Measurements from ENCODE around the gene CATSPER1.
"Not testable (repeated sequence)": the region's sequence is repeated elsewhere in the genome, so short reads cannot be mapped to it uniquely, and the experiment has no call there.

CATSPER1 gene

DNA sequence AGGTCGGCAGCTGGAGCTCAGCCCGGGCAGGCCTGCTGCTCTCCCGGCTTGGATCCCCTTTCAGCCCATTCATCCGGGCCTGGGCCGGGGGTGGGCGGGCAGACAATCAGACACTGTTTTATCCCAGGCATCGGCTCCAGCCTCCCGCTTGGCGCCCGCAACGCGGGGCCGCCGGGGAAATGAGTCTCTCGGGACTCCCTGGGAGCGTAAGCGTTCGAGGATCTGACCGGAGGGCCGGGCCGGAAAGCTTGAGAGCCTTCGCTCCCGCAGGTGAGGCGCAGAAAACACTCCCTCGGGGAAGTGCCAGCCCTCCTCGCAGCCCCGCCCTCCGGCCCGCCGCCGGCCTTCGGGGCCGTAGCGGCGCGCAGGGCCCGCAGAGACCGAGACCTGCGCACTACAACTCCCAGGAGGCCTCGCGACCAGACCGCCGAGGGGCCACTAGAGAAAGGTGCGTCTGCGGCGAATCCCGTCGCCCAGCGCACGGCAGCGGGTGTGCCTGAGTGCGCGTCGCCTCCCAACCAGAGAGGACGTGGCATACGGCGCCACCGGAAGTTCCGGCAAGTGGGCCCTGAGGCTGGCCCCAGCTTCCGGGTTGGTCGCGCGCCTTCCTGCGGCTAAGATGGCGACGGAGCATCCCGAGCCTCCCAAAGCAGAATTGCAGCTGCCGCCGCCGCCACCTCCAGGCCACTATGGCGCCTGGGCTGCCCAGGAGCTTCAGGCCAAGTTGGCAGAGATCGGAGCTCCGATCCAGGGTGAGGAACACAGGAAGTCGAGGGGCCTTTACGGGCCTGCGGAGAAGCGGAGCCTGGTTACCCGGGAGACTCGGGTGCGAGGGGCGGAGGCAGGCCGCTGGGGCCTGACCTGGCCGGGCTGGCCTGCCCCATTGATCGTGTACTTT lies 25.7 kb upstream of the CATSPER1 start, which contains the start of gene SF3B2:
Gene SF3B2 (plus strand): TSS at position 599 of the 898 bp plus-strand sequence. CDS start 21 bp downstream, at position 620.
- peak; percentile 92 for DNase-seq (ENCODE audit: low read depth, low spot score)

DNA sequence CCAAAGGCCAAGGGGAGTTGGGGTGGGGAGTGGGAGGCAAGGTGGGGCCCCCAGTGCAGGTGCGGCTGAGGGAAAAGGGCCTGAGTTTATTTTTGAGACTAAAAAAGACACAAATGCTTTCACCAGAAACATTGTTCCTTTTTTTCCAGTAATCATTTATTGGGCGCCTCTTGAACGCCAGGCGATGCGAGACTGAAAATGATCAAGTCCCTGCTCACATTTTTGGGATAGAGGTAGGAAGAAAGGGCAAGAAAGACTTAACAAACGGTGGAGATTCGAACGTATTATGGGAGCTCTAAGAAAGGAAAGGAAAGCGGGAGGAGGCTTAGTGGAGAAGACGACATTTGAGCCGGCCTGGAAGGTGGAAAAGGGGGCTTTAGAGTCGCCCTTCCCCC lies 25.1 kb upstream of the CATSPER1 start:
- DNase-seq (ENCODE audit: low read depth, low spot score), result no peak

DNA sequence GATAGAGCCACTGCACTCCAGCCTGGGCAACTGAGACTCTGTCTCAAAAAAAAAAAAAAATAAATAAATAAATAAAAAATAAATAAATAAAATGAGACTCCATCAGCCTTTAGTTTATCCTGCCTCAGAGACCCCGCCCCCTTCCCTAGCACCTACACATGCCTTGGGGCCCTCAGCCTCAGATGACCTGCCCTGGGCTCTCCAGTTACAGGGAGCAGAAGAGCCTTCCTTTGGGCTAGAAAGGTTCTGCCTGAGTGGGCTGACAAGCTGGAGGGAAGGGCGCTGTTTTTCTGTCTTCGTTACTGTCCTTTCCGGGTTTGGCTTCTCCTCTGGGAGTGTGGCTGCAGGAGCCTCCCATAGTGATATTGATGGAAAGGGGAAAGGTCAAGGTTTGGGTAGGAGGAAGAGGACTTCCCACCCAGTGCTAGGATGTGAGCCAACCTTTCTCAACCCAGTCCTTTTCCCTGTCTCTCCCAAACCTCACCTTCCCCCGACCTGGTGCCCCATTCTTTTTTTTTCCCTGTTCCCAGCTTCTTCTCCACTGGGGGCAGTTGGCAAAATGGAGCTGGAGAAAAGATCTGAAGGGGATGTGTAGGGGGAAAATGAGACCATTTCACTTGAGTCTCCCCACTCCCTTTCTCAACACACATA lies 24.4 kb upstream of the CATSPER1 start:
- DNase-seq (ENCODE audit: low read depth, low spot score), result no peak

DNA sequence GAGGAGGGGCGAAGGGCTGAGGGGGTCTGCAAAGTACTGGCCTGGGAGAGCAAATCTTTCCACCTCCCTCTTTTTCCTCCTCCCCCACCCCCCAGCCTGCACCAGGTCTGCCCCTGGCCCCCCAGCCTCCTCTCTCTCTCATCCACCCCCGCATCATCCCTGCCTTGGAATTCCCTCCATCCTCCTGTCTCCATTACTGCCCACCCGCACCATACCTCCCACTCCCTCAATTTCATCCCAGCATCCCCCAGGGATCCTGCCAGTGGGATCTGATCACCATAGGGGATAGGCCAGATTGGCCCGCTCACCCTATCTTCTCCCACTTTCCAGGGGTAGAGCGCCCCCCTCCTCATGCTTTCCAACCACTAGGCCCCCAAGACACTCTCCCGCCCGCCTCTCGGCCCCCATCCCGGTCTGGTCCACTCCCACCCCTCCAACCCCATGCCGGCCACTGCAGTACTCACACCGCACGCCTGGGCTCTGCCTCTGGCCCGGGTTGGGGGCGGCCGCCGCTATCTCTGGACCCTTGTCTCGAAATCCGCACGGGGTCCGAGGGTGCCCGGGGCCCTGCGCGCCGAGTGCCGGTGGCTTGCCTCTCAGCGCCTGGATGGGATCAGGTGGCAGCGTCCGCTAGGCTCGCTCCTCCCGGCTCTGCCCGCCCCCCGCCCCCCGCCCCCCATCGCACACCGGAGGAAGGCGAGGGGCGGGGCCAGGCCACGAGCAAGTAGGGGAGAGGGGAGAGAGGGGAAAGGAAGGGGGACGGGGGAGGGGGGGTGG lies 22.5 kb upstream of the CATSPER1 start, which contains the start of gene GAL3ST3:
Gene GAL3ST3 (minus strand): TSS at position 615 of the 777 bp plus-strand sequence. CDS start 3,746 bp downstream, outside the sequence.
- no peak for DNase-seq (ENCODE audit: low read depth, low spot score)

DNA sequence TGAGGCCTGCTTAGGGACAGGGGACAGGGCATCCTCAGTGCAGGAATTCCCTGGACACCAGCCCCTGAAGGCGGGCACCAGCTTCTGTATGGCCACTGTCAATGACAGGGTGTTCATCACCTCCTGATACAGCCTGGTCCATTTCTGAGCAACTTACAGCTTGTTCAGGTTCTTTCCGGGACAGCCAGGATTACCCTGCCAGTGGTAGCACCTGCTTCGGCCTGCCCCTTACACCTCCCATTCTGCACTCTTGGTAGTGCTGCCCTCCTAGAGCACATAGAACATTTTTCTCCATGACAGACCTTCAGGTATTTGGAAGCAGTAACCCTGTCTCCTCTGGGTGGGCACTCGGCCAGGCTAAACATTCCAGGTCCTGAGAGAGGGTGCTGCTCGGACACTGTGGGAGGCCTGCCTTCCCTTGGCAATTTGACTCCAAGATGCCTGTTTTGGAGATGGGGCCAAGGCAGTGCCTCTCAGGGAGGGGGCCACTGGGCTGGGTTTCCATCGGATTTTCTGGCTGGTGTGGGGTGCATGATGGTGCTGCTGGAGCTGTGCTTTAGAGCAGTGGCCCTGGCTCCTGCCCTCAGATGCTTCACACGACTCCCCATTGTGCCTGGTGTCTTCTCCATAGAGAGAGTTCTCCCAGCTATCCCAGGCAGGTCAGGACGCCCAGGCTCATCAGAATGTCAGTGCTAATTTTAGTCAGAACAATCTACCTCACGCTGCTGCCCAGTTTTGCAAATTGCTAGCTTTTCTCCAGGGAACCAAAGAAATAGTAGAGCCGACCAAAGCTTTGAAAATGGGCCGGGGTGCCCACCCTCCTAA lies 21.5 kb upstream of the CATSPER1 start:
- no peak for DNase-seq (ENCODE audit: low read depth, low spot score)

DNA sequence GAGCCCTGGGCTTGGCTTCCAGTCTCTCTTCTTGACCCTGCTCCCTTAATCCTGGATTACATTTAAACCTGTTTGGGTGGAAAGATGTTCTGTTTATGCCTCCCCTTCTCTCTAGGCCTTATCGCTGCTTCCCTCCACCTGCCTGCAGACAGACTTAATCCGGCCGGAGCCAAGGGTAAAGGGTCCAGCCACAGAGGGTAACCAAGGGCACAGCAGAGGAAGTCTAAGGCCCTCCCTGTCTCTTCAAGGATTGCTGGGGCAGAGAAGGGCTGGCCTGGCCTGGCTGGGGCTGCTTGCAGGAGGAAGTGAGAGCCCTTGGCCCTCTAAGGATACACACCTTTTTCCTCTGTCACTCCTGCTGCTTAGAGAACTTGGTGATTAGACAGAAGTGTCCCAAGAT lies 20.6 kb upstream of the CATSPER1 start:
- no peak for DNase-seq (ENCODE audit: low read depth, low spot score)

DNA sequence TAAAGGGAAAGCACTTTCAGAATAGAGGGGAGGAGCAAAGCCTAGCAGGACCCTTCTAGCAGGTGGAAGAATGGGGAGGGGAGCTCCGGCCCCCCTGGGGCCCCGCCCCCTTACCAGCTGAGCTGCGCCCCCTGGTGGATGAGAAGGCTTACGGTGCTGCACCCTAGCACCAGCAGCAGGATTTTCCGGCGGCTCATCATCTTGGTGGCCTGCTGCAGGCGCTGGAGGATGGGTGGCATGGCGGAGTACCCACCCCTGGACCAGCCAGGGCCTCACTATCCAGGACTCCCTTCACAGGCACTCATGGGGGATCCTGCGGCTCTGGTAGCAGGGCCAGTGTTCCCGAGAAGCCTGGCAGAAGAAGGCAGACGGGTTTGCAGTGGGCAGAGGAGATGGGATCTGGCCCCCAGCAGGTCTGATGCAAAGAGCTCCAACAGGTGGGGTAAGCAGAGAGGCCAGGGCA lies 18.9 kb upstream of the CATSPER1 start:
- peak; percentile 71 for DNase-seq (ENCODE audit: low read depth, low spot score)

DNA sequence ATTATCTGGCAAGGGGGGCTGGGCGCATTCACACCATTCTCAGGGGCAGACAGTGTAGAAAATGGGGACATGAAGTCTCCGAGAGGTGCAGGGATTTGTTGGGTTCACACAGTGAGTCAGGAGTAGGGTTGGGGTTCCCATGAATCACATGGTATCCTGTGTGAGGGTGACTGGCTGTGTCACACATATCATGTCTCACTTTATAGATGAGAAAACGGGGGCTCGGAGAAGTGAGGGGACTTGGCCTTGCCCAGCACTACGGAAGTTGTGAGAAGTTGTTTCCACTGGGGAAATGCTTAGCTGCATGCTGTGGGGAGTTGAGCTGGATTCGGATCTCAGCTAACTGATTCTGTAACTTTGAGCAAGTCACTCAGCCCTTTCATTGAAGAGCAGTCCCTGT lies 18.5 kb upstream of the CATSPER1 start:
- no peak for DNase-seq (ENCODE audit: low read depth, low spot score)

DNA sequence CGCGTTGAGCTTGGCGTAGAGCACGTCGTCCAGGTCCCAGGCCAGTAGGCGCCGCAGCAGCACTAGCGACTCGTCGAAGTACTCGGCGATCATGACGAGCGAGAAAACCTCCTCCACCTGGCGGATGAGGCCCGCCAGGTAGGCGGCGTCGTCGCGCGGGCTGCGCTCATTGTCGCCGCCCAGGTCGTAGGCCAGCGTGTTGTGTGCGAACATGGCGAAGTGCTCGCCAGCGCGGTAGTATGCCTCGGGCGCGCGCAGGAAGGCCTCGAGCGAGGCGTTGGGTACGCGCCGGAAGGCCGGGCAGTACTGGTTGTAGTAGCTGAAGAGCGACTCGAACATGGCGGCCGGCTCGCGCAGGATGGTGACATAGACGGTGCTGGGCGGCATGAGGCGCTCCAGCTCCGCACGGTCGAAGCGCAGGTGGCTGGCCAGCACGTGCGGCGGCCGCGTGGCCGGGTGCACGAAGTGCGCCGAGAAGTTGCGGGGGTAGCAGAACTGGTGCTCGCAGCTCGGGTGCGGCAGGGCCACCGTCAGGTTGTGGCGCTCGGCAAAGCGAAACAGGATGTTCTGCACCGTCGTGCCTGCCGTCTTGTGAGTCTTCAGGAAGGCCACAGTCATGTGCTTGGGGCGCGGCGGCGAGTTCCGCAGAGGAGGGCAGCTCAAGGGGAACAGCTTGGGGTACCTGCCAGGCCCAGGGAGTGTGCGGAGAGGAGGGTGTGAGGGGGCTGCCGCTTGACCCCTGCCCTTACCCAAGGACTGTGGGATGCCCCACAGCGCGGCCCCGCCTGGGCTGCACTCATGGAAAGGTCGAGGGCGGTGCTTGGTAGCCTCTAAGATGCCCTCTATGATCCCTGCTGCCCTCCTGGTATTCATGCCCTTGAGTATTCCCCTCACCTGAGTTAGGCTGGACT lies 17.0 kb upstream of the CATSPER1 start:
- DNase-seq (ENCODE audit: low read depth, low spot score), result no peak

DNA sequence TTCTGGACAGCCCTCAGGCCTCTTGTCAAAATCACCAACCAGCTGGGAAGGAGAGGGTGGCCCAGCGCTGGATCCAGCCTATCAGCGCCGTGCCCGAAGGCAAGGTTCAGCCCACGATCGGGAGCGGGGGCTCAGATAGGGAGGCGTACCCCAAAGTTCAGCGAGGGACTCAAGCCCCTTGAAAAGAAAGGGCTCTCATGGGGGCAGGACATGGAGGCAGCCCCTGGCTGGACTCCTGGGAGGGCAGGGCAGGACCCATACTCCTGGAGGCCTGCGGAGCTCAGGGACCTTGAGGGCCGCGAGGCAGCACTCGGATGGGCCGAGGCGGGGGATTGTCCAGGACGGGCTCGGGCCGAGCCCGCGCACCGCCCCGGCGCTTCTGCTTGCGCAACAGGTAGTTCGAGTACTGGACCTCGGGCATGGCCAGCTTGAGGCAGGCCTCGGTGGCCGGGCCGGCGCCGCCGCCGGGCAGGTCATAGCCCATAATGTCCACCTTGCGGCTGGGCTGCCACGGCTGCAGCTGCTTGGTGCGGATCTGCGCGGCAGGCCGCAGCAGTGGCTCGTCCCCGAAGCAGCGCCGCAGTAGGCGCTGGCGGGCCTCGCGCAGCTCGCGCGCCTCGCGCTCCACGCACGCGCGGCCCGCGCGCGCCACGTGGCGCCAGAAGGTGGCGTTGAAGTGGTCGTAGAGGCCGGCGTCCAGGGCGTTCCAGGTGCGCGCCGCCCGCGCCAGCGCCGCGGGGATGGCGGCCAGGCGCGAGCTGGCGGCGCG lies 16.1 kb upstream of the CATSPER1 start:
- no peak for DNase-seq (ENCODE audit: low read depth, low spot score)

DNA sequence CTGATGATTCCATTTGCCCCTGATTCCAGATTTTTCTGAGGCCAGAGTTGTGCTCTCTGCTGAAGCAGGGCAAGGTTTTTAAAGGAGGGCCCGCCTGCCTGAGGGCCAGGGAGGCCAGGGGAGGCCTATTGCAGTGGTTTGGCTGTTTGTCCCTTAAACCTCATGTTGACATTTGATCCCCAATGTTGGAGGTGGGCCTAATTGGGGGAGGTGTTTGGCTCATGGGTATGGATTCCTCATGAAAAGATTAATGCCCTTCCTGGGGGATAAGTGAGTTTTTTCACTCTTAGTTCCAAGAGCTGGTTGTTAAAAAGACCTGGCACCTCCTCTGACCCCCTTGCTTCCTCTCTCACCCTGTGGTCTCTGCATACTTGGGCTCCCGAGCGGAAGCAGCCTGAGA lies 13.5 kb upstream of the CATSPER1 start:
- DNase-seq (ENCODE audit: low read depth, low spot score), result no peak

DNA sequence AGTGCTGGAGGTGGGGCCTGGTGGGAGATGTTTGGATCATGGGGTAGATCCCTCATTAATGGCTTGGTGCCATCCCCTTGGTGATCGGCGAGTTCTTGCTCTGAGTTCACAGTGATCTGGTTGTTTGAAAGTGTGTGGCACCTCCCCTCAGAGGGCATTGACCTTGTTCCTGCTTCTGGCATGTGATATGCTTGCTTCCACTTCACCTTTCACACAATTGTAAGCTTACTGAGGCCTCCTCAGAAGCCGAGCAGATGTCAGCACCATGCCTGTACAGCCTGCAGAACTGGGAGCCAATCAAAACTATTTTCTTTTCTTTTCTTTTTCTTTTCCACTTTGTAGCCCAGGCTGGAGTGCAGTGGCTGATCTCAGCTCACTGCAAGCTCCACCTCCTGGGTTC lies 11.0 kb upstream of the CATSPER1 start:
- DNase-seq (ENCODE audit: low read depth, low spot score), result no peak

DNA sequence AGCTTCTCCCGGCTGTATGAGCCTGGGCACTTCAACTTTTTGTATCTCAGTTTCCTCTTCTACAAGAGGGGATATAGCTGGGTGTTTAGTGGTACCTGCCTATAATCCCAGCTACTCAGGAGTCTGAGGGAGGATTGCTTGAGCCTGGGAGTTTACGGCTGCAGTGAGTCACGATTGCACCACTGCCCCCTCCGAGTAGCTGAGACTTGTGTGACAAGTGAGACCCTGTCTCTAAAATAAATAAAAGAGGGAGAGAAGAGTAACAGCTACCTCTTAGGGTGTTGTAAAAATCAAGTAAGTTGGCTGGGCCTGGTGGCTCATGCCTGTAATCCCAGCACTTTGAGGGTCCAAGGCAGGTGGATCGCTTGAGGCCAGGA lies 10.0 kb upstream of the CATSPER1 start:
- no peak for DNase-seq (ENCODE audit: low read depth, low spot score)

DNA sequence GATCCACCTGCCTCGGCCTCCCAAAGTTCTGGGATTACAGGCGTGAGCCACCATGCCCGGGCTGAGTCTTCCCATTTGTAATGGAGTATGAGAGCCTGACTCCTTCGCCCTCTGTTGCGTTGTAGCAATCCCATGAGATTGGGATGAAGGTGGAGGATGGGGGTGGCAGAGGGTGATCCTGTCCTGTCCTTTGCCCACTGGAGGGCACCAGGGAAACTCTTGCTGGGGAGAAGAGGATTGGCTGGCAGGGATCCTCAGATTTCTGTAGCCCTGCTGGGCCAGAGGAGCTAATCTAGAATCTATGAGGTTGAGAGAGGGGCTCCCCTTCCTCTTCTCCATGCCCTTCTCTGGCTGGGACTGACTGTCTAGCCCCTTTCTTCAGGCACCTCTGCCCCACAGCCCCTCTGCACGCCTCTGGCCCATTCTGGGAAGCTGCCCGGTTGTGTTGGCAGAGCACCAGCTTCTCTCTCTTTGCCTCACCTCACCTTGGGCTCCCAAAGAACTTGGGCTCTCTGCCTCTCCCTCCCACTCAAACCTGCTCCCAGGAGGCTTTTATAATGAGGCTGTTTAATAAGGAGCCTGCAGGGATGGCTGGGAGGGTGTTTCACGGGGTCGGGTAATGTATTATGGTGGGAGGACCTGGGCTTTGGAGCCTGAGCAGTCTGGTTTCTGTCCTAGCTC lies 9.5 kb upstream of the CATSPER1 start:
- DNase-seq (ENCODE audit: low read depth, low spot score), result no peak

DNA sequence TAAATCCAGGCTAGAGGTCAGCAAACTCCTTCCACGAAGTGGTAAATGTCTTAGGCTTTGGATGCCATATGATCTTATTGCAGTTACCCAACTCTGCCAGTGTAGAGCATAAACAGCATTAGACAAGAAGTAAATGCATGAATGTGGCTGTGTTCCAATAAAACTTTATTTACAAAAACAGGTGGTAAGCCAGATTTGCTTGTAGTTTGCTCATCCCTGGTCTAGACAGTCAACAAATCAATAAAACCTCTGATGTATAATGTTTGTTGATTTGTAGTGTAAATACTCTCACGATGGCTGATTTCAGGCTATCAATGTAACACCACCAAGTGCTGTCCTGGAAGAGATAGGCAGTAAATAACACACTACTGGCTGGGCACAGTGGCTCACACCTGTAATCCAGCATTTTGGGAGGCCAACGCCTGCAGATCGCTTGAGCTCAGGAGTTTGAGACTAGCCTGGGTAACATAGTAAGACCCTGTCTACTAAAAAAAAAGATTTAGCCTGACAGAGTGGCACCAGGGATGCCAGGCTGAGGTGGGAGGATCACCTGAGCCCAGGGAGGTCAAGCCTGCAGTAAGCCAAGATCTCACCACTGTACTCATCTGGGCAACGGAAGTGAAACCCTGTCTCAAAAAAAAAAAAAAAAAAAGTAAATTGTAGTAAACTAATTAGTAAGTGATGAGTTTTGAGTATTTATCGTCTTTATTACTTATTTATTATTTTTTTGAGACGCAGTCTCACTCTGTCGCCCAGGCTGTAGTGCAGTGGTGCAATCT lies 6.9 kb upstream of the CATSPER1 start:
- no peak for DNase-seq (ENCODE audit: low read depth, low spot score)

DNA sequence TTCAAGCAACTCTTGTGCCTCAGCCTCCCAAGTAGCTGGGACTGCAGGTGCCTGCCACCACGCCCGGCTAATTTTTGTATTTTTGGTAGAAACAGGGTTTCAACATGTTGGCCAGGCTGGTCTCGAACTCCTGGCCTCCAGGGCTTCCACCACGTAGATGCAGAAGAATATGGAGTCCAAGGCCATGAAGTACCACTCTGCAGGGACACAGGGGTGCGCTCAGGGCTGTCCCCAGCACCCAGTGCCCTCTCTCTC lies 3.2 kb downstream of the CATSPER1 start:
- not testable (repeated sequence) for DNase-seq (ENCODE audit: low read depth, low spot score)

DNA sequence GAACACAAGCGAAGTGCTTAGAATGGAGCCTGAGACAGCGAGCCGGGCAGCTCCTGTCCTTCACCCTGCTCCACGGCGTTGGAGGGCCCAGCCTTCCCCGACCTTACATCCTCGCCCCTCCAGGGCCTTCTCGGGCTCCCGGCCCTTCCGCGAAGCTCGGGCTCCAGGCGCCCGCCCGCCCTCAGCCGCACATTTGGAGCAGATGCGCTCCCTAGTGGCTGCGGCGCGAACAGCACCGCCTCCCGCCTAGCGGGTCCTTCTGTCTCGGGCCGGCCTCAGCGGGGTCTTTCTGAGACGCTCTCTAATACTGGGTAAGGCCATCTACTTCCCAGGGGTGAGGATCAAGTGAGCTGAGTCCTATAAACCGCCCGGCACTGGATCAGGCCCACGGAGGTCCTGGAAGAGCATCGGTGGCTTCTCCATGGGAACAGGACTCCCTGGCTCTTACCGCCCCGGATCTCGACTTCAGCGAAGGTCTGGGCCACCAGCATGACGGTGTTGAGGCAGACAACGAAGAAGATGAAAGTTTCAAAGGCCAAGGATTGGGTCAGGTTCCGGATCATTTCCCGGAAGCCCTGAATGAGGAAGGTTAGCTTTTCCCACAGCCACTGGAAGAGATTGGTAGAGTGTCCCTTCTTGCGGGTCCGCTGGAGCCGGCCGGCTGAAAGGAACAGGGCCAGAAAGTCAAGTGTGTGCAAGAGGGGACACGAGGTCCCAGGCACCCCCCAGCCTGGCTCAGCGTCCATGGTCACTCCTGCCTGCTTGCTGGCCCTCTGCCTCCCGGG lies 3.7 kb downstream of the CATSPER1 start:
- peak; percentile 58 for DNase-seq (ENCODE audit: low read depth, low spot score)

Measured in activated CD4-positive, CD25-positive, alpha-beta regulatory T cell treated with anti-CD3 and anti-CD28 coated beads, Interleukin-2, amount 50 U/mL, for 16 hours (primary cell).